GM23338 (cell line): ENCODE measurements around the gene KDM4B. TPM values are rescaled to one million over a fixed set of nuclear protein-coding genes. Genes with fewer than 3 reads are reported as not detected.

ENCODE experiments used
- ATAC-seq: fragments of 200-7000 bp; cut with Tn5 transposase; 3 replicates; pipeline ENCODE4 v1.9.1; 2020
- DNase-seq: peaks from one replicate; pipeline ENCODE4 v3.0.0-alpha.2; 2015; ENCODE audit warnings: low spot score
- H2AFZ ChIP-seq: fragments of 200-600 bp; sonication (generic); 2 replicates; pipeline ENCODE4 v1.8.0; 2016; ENCODE audit warnings: antibody characterized with exemption, mild to moderate bottlenecking, moderate library complexity
- H3F3A ChIP-seq: fragments of 200-600 bp; sonication (generic); replicated peaks from 2 replicates; pipeline ENCODE4 v1.8.0; 2017; ENCODE audit warnings: antibody characterized with exemption, mixed run types, low read depth
- H3K27ac ChIP-seq: fragments of 200-600 bp; sonication (generic); 2 replicates; pipeline ENCODE4 v1.6.1; 2016; ENCODE audit warnings: low read depth
- H3K27me3 ChIP-seq: fragments of 200-600 bp; sonication (generic); 2 replicates; pipeline ENCODE4 v1.8.0; 2016; ENCODE audit warnings: mild to moderate bottlenecking, mixed run types, moderate library complexity; ENCODE audit not compliant: insufficient read depth
- H3K36me3 ChIP-seq: fragments of 200-600 bp; sonication (generic); 2 replicates; pipeline ENCODE4 v1.8.0; 2016; ENCODE audit warnings: mild to moderate bottlenecking; ENCODE audit not compliant: insufficient read depth
- H3K4me1 ChIP-seq: fragments of 200-600 bp; sonication (generic); 2 replicates; pipeline ENCODE4 v1.8.0; 2016; ENCODE audit warnings: mild to moderate bottlenecking, moderate library complexity; ENCODE audit not compliant: insufficient read depth
- H3K4me2 ChIP-seq: fragments of 200-600 bp; sonication (generic); 2 replicates; pipeline ENCODE4 v1.7.1; 2017; ENCODE audit warnings: mixed run types
- H3K4me3 ChIP-seq: fragments of 200-600 bp; sonication (generic); 2 replicates; pipeline ENCODE4 v1.6.1; 2016; ENCODE audit warnings: mixed run types
- H3K79me2 ChIP-seq: fragments of 200-600 bp; sonication (generic); replicated peaks from 2 replicates; pipeline ENCODE4 v1.8.0; 2017; ENCODE audit warnings: mild to moderate bottlenecking; ENCODE audit not compliant: insufficient read depth
- H3K9me2 ChIP-seq: fragments of 200-600 bp; sonication (generic); 2 replicates; pipeline ENCODE4 v1.8.0; 2017; ENCODE audit not compliant: insufficient read depth
- H4K20me1 ChIP-seq: fragments of 200-600 bp; sonication (generic); replicated peaks from 2 replicates; pipeline ENCODE4 v1.8.0; 2017; ENCODE audit warnings: mild to moderate bottlenecking; ENCODE audit not compliant: insufficient read depth
- H3K27ac Mint-ChIP-seq: 2 replicates; pipeline ENCODE4 v1.8.0; 2020; ENCODE audit warnings: inconsistent platforms, mild to moderate bottlenecking, moderate library complexity, mixed read lengths
- H3K27me3 Mint-ChIP-seq: 3 replicates; pipeline ENCODE4 v1.8.0; 2022; ENCODE audit warnings: low read depth, mild to moderate bottlenecking, moderate library complexity, mixed read lengths, inconsistent platforms; ENCODE audit not compliant: insufficient read depth, poor library complexity
- H3K36me3 Mint-ChIP-seq: 3 replicates; pipeline ENCODE4 v1.8.0; 2021; ENCODE audit warnings: low read depth, mild to moderate bottlenecking, inconsistent platforms, moderate library complexity, mixed read lengths
- H3K4me1 Mint-ChIP-seq: 3 replicates; pipeline ENCODE4 v1.8.0; 2020; ENCODE audit warnings: mild to moderate bottlenecking, inconsistent platforms, mixed read lengths
- H3K4me3 Mint-ChIP-seq: 3 replicates; pipeline ENCODE4 v1.8.0; 2021; ENCODE audit warnings: moderate library complexity, mild to moderate bottlenecking, inconsistent platforms, mixed read lengths
- H3K9me3 Mint-ChIP-seq: 3 replicates; pipeline ENCODE4 v1.8.0; 2020; ENCODE audit warnings: moderate library complexity, mild to moderate bottlenecking, inconsistent platforms, mixed read lengths
- CREB1 ChIP-seq: fragments of 250-450 bp; sonication (Bioruptor Pico); IDR thresholded peaks from 2 replicates; pipeline ENCODE4 v1.5.0; 2020; ENCODE audit warnings: low read depth, mild to moderate bottlenecking, moderate library complexity
- CTCF ChIP-seq, 2 experiments: fragments of 200-600 bp in 1 of 2; sonication (generic) in 1 of 2; conservative IDR thresholded peaks; 2 replicates each; pipeline versions ENCODE4 v1.5.1 to v1.6.1; 2016 to 2017; ENCODE audit warnings: antibody characterized with exemption in 2 of 2, low read depth in 2 of 2, mild to moderate bottlenecking in 2 of 2, moderate library complexity in 1 of 2
- EZH2 ChIP-seq: fragments of 200-600 bp; sonication (generic); IDR thresholded peaks from one replicate; pipeline ENCODE4 v1.8.0; 2017; ENCODE audit warnings: antibody characterized with exemption, mild to moderate bottlenecking, low read depth; ENCODE audit not compliant: unreplicated experiment
- EZH2phosphoT487 ChIP-seq: fragments of 200-600 bp; sonication (generic); IDR thresholded peaks from one replicate; pipeline ENCODE4 v1.8.1; 2018; ENCODE audit warnings: antibody characterized with exemption; ENCODE audit not compliant: unreplicated experiment
- JUNB ChIP-seq: IDR thresholded peaks from one replicate; pipeline ENCODE4 v1.6.1; 2016; ENCODE audit warnings: antibody characterized with exemption; ENCODE audit not compliant: unreplicated experiment
- NANOG ChIP-seq: IDR thresholded peaks from 2 replicates; pipeline ENCODE4 v1.6.1; 2016; ENCODE audit warnings: antibody characterized with exemption, borderline replicate concordance
- POLR2AphosphoS5 ChIP-seq: IDR thresholded peaks from 2 replicates; pipeline ENCODE4 v1.6.1; 2016; ENCODE audit warnings: antibody characterized with exemption, low read depth
- STAT1 ChIP-seq: IDR thresholded peaks from one replicate; pipeline ENCODE4 v1.6.1; 2016; ENCODE audit warnings: antibody characterized with exemption; ENCODE audit not compliant: unreplicated experiment
- ZNF114 ChIP-seq: fragments of 250-450 bp; sonication (Bioruptor Pico); IDR thresholded peaks from 2 replicates; pipeline ENCODE4 v1.5.0; 2020; ENCODE audit warnings: mild to moderate bottlenecking, moderate library complexity
- ZNF331 ChIP-seq: fragments of 250-450 bp; sonication (Bioruptor Pico); IDR thresholded peaks from 2 replicates; pipeline ENCODE4 v1.5.0; 2020; ENCODE audit warnings: low read depth, mild to moderate bottlenecking, moderate library complexity
- polyA plus RNA-seq: library from polyadenylated mRNA; unstranded; fragments of >200 nt; fragmentation: Nextera tagmentation; extraction: Ambion mirVana; gene quantifications from 2 replicates; pipeline ENCODE4 v1.2.1, GENCODE V29; 2016
- total RNA-seq: library from RNA; depleted of rRNA; stranded (reverse); fragments of >200 nt; shearing (Covaris generic); gene quantifications from 2 replicates; pipeline ENCODE4 v1.2.3, GENCODE V29; 2014
- TF ChIP-seq, protein P1 (sequence below): IDR thresholded peaks from 2 replicates; pipeline ENCODE4 v1.6.1; 2016; ENCODE audit warnings: antibody characterized with exemption
- TF ChIP-seq, protein P2 (sequence below): IDR thresholded peaks from one replicate; pipeline ENCODE4 v1.6.1; 2018; ENCODE audit warnings: antibody characterized with exemption; ENCODE audit not compliant: unreplicated experiment
- TF ChIP-seq, protein P3 (sequence below): fragments of 250-450 bp; sonication (Bioruptor Pico); IDR thresholded peaks from 2 replicates; pipeline ENCODE4 v1.5.0; 2020; ENCODE audit warnings: mild to moderate bottlenecking, moderate library complexity

Gene KDM4B
- total and polyA plus RNA-seq, 2 experiments from 2014 or later, result 9.1 to 27.6 TPM

GRCh38 chr19:4985551-4985991, 16.7 kb downstream of the KDM4B start:
- peaks cover 12% of the 10 kb centered on the region for H3K27me3 Mint-ChIP-seq
- no peak for TF ChIP-seq STAT1
- no peak for TF ChIP-seq EZH2phosphoT487
- TF ChIP-seq, protein P1, sequence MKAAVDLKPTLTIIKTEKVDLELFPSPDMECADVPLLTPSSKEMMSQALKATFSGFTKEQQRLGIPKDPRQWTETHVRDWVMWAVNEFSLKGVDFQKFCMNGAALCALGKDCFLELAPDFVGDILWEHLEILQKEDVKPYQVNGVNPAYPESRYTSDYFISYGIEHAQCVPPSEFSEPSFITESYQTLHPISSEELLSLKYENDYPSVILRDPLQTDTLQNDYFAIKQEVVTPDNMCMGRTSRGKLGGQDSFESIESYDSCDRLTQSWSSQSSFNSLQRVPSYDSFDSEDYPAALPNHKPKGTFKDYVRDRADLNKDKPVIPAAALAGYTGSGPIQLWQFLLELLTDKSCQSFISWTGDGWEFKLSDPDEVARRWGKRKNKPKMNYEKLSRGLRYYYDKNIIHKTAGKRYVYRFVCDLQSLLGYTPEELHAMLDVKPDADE, result no peak
- TF ChIP-seq EZH2, result no peak
- no peak for TF ChIP-seq NANOG
- TF ChIP-seq, protein P2, sequence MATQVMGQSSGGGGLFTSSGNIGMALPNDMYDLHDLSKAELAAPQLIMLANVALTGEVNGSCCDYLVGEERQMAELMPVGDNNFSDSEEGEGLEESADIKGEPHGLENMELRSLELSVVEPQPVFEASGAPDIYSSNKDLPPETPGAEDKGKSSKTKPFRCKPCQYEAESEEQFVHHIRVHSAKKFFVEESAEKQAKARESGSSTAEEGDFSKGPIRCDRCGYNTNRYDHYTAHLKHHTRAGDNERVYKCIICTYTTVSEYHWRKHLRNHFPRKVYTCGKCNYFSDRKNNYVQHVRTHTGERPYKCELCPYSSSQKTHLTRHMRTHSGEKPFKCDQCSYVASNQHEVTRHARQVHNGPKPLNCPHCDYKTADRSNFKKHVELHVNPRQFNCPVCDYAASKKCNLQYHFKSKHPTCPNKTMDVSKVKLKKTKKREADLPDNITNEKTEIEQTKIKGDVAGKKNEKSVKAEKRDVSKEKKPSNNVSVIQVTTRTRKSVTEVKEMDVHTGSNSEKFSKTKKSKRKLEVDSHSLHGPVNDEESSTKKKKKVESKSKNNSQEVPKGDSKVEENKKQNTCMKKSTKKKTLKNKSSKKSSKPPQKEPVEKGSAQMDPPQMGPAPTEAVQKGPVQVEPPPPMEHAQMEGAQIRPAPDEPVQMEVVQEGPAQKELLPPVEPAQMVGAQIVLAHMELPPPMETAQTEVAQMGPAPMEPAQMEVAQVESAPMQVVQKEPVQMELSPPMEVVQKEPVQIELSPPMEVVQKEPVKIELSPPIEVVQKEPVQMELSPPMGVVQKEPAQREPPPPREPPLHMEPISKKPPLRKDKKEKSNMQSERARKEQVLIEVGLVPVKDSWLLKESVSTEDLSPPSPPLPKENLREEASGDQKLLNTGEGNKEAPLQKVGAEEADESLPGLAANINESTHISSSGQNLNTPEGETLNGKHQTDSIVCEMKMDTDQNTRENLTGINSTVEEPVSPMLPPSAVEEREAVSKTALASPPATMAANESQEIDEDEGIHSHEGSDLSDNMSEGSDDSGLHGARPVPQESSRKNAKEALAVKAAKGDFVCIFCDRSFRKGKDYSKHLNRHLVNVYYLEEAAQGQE, result no peak
- no peak for TF ChIP-seq ZNF114 (CRISPR knock-in tag)
- no peak for TF ChIP-seq JUNB
- TF ChIP-seq CREB1 (CRISPR knock-in tag), result no peak
- TF ChIP-seq, protein P3, sequence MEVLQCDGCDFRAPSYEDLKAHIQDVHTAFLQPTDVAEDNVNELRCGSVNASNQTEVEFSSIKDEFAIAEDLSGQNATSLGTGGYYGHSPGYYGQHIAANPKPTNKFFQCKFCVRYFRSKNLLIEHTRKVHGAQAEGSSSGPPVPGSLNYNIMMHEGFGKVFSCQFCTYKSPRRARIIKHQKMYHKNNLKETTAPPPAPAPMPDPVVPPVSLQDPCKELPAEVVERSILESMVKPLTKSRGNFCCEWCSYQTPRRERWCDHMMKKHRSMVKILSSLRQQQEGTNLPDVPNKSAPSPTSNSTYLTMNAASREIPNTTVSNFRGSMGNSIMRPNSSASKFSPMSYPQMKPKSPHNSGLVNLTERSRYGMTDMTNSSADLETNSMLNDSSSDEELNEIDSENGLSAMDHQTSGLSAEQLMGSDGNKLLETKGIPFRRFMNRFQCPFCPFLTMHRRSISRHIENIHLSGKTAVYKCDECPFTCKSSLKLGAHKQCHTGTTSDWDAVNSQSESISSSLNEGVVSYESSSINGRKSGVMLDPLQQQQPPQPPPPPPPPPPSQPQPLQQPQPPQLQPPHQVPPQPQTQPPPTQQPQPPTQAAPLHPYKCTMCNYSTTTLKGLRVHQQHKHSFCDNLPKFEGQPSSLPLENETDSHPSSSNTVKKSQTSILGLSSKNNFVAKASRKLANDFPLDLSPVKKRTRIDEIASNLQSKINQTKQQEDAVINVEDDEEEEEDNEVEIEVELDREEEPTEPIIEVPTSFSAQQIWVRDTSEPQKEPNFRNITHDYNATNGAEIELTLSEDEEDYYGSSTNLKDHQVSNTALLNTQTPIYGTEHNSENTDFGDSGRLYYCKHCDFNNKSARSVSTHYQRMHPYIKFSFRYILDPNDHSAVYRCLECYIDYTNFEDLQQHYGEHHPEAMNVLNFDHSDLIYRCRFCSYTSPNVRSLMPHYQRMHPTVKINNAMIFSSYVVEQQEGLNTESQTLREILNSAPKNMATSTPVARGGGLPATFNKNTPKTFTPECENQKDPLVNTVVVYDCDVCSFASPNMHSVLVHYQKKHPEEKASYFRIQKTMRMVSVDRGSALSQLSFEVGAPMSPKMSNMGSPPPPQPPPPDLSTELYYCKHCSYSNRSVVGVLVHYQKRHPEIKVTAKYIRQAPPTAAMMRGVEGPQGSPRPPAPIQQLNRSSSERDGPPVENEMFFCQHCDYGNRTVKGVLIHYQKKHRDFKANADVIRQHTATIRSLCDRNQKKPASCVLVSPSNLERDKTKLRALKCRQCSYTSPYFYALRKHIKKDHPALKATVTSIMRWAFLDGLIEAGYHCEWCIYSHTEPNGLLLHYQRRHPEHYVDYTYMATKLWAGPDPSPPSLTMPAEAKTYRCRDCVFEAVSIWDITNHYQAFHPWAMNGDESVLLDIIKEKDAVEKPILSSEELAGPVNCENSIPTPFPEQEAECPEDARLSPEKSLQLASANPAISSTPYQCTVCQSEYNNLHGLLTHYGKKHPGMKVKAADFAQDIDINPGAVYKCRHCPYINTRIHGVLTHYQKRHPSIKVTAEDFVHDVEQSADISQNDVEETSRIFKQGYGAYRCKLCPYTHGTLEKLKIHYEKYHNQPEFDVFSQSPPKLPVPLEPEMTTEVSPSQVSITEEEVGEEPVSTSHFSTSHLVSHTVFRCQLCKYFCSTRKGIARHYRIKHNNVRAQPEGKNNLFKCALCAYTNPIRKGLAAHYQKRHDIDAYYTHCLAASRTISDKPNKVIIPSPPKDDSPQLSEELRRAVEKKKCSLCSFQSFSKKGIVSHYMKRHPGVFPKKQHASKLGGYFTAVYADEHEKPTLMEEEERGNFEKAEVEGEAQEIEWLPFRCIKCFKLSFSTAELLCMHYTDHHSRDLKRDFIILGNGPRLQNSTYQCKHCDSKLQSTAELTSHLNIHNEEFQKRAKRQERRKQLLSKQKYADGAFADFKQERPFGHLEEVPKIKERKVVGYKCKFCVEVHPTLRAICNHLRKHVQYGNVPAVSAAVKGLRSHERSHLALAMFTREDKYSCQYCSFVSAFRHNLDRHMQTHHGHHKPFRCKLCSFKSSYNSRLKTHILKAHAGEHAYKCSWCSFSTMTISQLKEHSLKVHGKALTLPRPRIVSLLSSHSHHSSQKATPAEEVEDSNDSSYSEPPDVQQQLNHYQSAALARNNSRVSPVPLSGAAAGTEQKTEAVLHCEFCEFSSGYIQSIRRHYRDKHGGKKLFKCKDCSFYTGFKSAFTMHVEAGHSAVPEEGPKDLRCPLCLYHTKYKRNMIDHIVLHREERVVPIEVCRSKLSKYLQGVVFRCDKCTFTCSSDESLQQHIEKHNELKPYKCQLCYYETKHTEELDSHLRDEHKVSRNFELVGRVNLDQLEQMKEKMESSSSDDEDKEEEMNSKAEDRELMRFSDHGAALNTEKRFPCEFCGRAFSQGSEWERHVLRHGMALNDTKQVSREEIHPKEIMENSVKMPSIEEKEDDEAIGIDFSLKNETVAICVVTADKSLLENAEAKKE (CRISPR knock-in tag), result no peak
- no peak for TF ChIP-seq ZNF331 (CRISPR knock-in tag)
- no peak for TF ChIP-seq POLR2AphosphoS5
- TF ChIP-seq CTCF (conservative IDR thresholded peaks at IDR 0.05; ENCODE audit: low read depth in 2 of 2), result no peak
- no peak overlapping the region for H3K4me3 Mint-ChIP-seq
- no peaks in the 10 kb centered on the region for H3K36me3 Mint-ChIP-seq
- no peaks in the 10 kb centered on the region for H3F3A ChIP-seq
- H3K4me1 Mint-ChIP-seq, result peaks cover 44% of the 10 kb centered on the region
- ATAC-seq (peak; percentile 6; the same call in 1 of the 3 replicates), DNase-seq (no peak)
- H3K27ac Mint-ChIP-seq, result peak overlapping the region; percentile 61
- H3K79me2 ChIP-seq, result peaks cover 94% of the 10 kb centered on the region
- no peaks in the 10 kb centered on the region for H3K9me3 Mint-ChIP-seq
- peaks cover 19% of the 10 kb centered on the region for H4K20me1 ChIP-seq
- H3K4me2 ChIP-seq, result no peak overlapping the region
- no peaks in the 10 kb centered on the region for H3K4me1 ChIP-seq
- H3K4me3 ChIP-seq, result no peak overlapping the region
- no peaks in the 10 kb centered on the region for H3K9me2 ChIP-seq
- no peak overlapping the region for H3K27ac ChIP-seq
- H2AFZ ChIP-seq, result no peak overlapping the region
- H3K36me3 ChIP-seq, result no peaks in the 10 kb centered on the region
- H3K27me3 ChIP-seq, result no peaks in the 10 kb centered on the region
